ENCODE measurements around the gene CTSK. TPM values are rescaled to one million over a fixed set of nuclear protein-coding genes. Genes with fewer than 3 reads are reported as not detected.

The CTSK gene
- total and polyA plus RNA-seq, 12 donors, result 5.0 to 29.4 (median 11.2) TPM

DNA sequence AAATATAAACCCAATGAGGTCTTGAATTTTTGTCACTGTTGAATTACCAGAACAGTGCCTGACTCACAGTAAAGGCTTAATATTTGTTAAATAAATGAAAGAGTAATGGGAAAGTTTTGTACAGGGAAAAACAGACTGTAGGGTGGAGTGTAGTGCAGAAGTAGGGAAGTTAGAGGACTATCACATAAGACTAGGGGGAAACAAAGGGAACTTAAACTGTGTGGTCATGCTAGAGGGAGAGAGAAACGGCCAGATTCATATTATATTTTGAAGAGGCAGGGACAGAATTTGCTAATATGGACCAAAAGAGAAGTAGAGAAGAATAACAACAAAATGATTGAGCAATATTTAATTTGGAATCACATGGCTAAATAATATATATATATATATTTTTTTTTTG lies 14.8 kb downstream of the CTSK start:
- peaks cover 0 to 5% of the 10 kb centered on the region in 2 donors for H3K4me1 ChIP-seq (replicated peaks in 1 of 2)
- intact Hi-C loops (cut with DNase I), result no loop called here
- TF ChIP-seq, protein P1, sequence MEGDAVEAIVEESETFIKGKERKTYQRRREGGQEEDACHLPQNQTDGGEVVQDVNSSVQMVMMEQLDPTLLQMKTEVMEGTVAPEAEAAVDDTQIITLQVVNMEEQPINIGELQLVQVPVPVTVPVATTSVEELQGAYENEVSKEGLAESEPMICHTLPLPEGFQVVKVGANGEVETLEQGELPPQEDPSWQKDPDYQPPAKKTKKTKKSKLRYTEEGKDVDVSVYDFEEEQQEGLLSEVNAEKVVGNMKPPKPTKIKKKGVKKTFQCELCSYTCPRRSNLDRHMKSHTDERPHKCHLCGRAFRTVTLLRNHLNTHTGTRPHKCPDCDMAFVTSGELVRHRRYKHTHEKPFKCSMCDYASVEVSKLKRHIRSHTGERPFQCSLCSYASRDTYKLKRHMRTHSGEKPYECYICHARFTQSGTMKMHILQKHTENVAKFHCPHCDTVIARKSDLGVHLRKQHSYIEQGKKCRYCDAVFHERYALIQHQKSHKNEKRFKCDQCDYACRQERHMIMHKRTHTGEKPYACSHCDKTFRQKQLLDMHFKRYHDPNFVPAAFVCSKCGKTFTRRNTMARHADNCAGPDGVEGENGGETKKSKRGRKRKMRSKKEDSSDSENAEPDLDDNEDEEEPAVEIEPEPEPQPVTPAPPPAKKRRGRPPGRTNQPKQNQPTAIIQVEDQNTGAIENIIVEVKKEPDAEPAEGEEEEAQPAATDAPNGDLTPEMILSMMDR (IDR thresholded peaks at IDR 0.05), result no peak
- TF ChIP-seq POLR2A (IDR thresholded peaks at IDR 0.05), result no peak

DNA sequence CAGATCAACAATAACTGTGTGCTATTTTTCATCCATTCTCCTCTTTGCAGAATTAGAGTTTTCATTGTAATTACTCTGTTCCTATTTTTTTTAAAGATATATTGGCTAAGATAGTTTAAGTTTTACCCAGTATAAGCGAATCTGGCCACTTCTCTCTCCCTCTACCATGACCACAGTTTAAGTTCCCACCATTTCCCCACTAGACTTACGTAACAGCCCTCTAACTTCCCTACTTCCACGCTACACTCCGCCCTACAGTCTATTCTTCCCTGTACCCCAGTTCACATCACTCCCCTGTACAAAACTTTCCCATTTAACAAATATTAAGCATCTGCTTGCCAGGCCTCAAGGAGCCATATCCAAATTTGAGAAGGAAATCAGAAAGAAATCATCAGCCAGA lies 16.5 kb downstream of the CTSK start:
- intact Hi-C loops (cut with DNase I), result no loop called here
- H3K4me3 ChIP-seq, result no peak overlapping the region
- no peak for TF ChIP-seq POLR2A (IDR thresholded peaks at IDR 0.05)
- TF ChIP-seq, protein P1 (IDR thresholded peaks at IDR 0.05), result no peak
- peaks cover 0 to 6% of the 10 kb centered on the region in 2 donors for H3K4me1 ChIP-seq (replicated peaks in 1 of 2)
- no peak for DNase-seq
- 82 to 93% (median 86%) methylated on average over 4 of the region's 4 CpGs for WGBS, 4 donors
- no peaks in the 10 kb centered on the region for H3K9me3 ChIP-seq (replicated peaks in 1 of 3)
- H3K27me3 ChIP-seq, result no peaks in the 10 kb centered on the region
- no peak overlapping the region for H3K27ac ChIP-seq
- peaks cover 0 to 6% of the 10 kb centered on the region in 2 donors for H3K36me3 ChIP-seq (replicated peaks in 1 of 2)

More for the DNA sequence above, 14.8 kb downstream of the CTSK start:
- Histone ChIP-seq H3K27me3 (no peaks in the 10 kb centered on the region), H3K9me3 (replicated peaks in 1 of 3) (no peaks in the 10 kb centered on the region), H3K27ac (no peak overlapping the region), H3K4me3 (no peak overlapping the region), H3K36me3 (replicated peaks in 1 of 2) (peaks cover 0 to 19% of the 10 kb centered on the region in 2 donors)
- 67 to 79% (median 76%) methylated on average over 1 of the region's 1 CpG for WGBS, 4 donors
- DNase-seq, result no peak

DNA sequence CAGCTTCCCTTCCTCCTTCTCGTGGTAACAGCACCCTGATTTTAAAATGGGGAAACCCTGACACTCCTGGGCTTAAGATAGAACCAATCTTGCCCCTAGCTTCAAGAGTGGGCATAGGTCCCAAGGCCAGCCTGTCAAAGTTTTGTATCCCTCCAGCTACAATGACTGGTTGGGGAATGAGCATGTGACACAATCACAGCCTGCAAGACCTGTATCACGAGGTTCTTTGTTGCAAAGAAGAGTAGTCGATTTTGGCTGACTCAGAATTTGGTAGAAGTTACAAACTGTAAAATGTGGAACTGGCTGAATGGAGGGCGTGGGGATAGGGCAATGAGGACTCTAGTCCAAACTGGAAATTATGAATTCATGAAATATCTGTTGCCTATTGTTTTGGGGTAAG lies 18.7 kb downstream of the CTSK start:
- WGBS, 4 donors, result 37 to 47% (median 47%) methylated on average over 4 of the region's 4 CpGs

DNA sequence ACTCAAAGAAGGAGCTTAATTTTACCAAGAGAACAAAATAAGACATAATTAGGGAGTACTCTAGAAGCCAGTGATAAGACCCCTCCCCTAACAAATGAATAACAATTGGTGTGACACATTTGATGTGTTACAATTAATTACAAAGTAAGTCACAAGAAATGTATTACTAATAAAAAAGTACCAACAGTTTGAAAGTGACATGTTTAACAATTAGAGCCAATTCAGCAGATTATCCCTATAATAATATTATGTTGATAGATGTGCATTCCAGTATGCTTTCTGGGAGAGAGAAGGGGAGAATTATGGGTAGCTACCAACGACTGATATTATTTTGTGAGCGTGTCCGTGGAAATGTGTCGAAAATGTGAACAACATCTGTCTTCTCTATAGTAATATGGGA lies 19.1 kb downstream of the CTSK start:
- Histone ChIP-seq H3K4me1 (replicated peaks in 1 of 2) (peaks cover 0 to 6% of the 10 kb centered on the region in 2 donors), H3K4me3 (no peak overlapping the region), H3K9me3 (replicated peaks in 1 of 3) (no peaks in the 10 kb centered on the region), H3K27ac (no peak overlapping the region), H3K27me3 (no peaks in the 10 kb centered on the region), H3K36me3 (replicated peaks in 1 of 2) (no peaks in the 10 kb centered on the region)
- intact Hi-C loops (cut with DNase I), result no loop called here
- 73 to 80% (median 74%) methylated on average over 4 of the region's 4 CpGs for WGBS, 4 donors
- TF ChIP-seq, protein P1 (IDR thresholded peaks at IDR 0.05), result no peak
- no peak for TF ChIP-seq POLR2A (IDR thresholded peaks at IDR 0.05)
- no peak for DNase-seq

More for the DNA sequence above, 18.7 kb downstream of the CTSK start:
- no peak overlapping the region for H3K27ac ChIP-seq
- peaks cover 0 to 6% of the 10 kb centered on the region in 2 donors for H3K4me1 ChIP-seq (replicated peaks in 1 of 2)
- intact Hi-C loops (cut with DNase I), result no loop called here
- no peaks in the 10 kb centered on the region for H3K27me3 ChIP-seq
- DNase-seq, result peak; percentile 29 to 68 (median 59)
- H3K4me3 ChIP-seq, result no peak overlapping the region
- H3K36me3 ChIP-seq (replicated peaks in 1 of 2), result no peaks in the 10 kb centered on the region
- no peaks in the 10 kb centered on the region for H3K9me3 ChIP-seq (replicated peaks in 1 of 3)
- TF ChIP-seq, protein P1 (IDR thresholded peaks at IDR 0.05), result no peak
- no peak for TF ChIP-seq POLR2A (IDR thresholded peaks at IDR 0.05)

Data from adrenal gland (tissue), 12 donors.